ENCODE data around the gene FAM234B.

Gene FAM234B

DNA sequence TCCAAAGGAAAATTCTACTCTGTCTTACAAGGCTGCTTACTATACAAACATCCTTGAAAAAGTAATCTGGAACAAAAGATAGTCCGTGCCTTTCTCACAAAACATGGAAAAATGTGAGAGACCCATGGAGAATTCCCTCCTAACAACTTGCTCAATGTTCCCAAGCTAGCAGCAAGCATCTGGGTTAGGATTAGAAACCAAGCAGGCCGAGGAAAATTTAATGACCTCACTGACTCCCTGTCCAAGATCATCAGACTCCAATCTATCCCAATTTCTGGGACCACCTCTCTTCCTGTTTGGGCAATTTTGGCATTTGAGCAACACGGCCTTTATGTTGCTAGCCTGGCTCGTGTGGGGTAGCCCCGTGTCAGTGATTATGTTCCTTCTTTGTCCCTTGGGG is 77.4 kb downstream of the FAM234B start:
- DNase-seq: no peak

DNA sequence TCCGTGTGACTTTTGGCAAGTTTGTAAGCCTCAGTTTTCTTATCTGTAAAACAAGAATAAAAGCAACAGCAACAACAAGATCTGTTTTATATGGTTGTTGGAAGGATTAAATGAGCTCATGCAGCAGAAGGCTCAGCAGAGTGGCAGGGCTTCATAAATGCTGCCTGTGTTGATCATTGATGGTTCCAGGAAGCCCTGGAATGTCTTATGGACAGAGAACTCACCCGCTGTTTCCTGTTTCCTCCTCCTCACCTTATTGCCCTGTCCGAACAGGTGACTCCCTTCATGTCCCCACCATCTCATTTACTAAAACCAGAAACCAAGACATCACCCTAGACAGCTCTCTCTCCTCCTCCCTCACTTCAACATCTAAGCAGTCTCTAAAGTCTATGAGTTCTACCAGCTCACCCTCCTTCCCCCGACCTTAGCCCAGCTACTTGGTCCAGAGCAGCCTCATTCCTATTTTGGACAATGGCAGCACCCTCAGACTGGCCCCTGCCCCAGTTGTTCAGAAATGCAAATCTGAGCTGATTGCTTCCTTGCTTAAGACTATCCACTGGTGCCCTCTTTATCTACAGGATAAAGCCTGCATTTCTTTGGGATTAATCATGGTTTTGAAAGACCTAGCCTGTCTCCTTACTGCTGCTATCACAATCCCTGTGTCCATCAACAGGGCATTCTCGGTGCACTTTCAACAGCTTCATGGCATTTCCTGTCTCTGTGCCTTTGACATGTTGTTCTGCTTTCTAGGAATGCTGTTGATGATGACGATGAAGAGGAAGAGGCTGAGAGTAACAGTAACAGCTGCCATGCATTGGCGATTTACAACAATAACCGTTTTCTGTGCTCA is 80.7 kb downstream of the FAM234B start:
- DNase-seq: no peak

DNA sequence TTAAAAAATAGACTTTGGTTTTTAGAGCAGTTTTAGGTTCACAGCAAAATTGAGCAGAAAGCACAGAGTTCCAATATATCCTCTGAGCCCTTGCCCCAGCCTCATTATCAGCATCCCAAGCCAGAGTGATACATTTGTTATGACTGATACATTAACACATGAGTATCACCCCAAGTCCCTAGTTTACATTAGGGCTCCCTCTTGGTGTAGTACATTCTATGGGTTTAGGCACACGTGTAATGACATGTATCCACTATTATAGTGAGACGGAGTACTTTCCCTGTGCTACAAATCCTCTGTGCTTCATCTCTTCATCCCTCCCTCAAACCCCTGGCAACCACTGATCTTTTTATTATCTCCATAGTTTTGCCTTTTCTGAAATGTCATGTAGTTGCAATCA is 81.8 kb downstream of the FAM234B start:
- DNase-seq: no peak

DNA sequence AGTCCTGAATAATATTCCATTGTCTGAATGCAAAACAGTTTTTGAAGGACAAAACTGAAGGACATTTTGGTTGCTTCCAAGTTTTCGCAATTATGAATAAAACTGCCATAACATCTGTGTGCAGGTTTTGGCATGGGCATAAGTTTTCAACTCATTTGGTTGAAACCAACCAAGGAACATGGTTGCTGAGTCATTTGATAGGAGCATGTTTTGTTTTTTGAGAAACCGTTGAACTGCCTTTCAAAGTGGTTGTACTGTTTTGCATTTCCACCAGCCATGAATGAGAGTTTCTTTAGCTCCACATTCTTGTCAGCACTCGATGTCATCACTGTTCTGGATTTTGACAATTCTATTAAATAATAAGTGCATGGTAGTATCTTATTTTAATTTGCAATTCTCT is 82.3 kb downstream of the FAM234B start:
- no peak for DNase-seq

DNA sequence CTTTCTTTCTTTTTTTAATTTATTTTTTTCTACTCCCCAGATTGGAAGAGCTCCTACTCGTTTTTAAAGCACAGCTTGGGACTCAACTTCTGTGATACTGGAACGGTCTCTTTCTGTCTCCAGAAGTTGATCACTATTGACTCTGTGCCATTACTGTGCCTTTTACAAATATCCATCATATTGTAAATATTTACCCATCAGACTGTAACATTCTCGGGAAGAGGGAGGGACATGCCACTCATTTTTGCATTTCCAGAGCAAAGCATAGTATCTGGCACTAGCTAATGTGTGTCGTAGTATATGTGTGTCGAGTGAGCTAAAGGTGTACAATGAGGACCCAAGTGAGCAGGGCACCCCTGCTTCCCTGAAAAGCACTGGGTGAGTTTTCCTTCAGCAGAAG is 83.3 kb downstream of the FAM234B start:
- DNase-seq: no peak

DNA sequence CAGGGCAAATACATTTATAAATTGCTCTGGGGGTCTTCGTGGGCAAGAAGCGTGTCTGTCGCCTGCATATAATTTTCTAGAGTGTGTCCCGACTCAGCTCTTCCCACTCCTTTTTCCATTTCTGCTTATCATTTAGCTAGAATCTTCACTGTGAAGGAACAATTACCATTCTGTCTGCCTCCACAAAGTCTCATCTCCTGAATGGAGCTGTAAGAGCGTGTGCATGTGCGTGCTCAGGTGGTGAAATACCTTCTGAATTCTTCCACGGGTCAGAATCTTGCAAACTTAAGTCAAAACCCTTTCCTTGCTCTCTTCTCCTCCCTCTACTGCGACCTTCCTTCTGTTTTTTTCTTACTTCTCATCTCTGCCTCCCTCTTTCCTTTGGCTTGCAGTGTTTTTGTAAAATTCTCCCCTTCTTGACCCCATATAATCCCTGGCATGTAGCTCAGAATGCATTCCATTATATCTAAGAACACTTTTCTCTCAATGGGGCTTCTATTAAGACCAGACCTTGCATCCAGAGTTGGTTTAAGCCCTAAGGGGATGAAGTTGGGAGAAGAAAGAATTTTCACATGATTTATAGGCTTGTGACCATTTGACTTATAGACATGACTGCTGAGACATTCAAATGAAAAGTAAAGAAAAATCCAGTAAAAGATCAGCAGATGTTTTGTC is 84.2 kb downstream of the FAM234B start:
- DNase-seq: no peak

DNA sequence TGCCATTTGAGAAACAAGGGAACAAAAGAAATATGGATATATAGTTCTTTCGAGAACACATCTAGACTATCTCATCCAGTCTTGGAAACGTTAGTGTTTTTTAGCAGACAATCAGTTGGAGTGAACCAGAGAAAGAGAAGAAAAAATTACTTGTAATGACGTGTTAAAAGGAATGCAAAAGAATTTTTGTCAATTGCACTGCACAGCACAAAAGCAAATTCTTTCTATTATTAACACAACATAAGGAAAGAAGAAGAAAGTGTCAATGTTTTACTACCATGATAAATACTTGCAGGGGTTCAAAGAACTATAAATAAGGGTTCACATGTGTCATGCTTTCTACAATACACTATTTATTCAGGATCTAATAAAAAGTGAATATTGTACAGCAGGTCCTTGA is 86.8 kb downstream of the FAM234B start:
- no peak for DNase-seq

Measured in NCI-H510A treated with DMSO at 0.1 percent for 48 hours (cell line).